SKM-1 treated with dmso at 0.1 percent for 144 hours (cell line): Measurements from ENCODE around the gene ANAPC15.

Experiments
- DNase-seq: peaks from one replicate; lab custom pipeline; 2025; ENCODE audit not compliant: unreplicated experiment; lab: John Stamatoyannopoulos, UW

Gene ANAPC15

GRCh38 chr11:72088076-72088808 is 24.3 kb downstream of the ANAPC15 start:
- no peak for DNase-seq

GRCh38 chr11:72085621-72086351 is 26.7 kb downstream of the ANAPC15 start:
- no peak for DNase-seq

GRCh38 chr11:72084965-72085364 is 27.5 kb downstream of the ANAPC15 start:
- DNase-seq = no peak

- DNase-seq = no peak
Measured at GRCh38 chr11:72084076-72084475, 28.4 kb downstream of the ANAPC15 start.

GRCh38 chr11:72083414-72083813 is 29.1 kb downstream of the ANAPC15 start:
- no peak for DNase-seq

- no peak for DNase-seq
Measured at GRCh38 chr11:72081821-72082453, 30.6 kb downstream of the ANAPC15 start.

GRCh38 chr11:72081184-72081644 is 31.3 kb downstream of the ANAPC15 start:
- no peak for DNase-seq

- DNase-seq = peak; percentile 100
Measured at GRCh38 chr11:72080326-72081183, 31.9 kb downstream of the ANAPC15 start, which contains the start of the genes LRRC51 and NUMA1. TSS of gene LRRC51 (plus strand) at chr11:72080850. CDS start at chr11:72089084, 8,234 bp downstream. TSS of gene NUMA1 (minus strand) at chr11:72080542. CDS start at chr11:72035943, 44,599 bp downstream.

- DNase-seq = no peak
Measured at GRCh38 chr11:72079819-72080325, 32.6 kb downstream of the ANAPC15 start.

GRCh38 chr11:72078477-72078876 is 34.0 kb downstream of the ANAPC15 start:
- DNase-seq = no peak

GRCh38 chr11:72075756-72076155 is 36.7 kb downstream of the ANAPC15 start:
- no peak for DNase-seq

- peak; percentile 59 for DNase-seq
Measured at GRCh38 chr11:72075109-72075508, 37.4 kb downstream of the ANAPC15 start.

GRCh38 chr11:72072348-72072747 is 40.1 kb downstream of the ANAPC15 start:
- no peak for DNase-seq

GRCh38 chr11:72070491-72070890 is 42.0 kb downstream of the ANAPC15 start:
- no peak for DNase-seq

- DNase-seq = peak; percentile 82
Measured at GRCh38 chr11:72069787-72070251, 42.7 kb downstream of the ANAPC15 start.

GRCh38 chr11:72069200-72069599 is 43.3 kb downstream of the ANAPC15 start:
- no peak for DNase-seq

GRCh38 chr11:72067676-72068075 is 44.8 kb downstream of the ANAPC15 start:
- DNase-seq = no peak

GRCh38 chr11:72067266-72067665 is 45.2 kb downstream of the ANAPC15 start:
- DNase-seq = no peak

GRCh38 chr11:72066855-72067254 is 45.6 kb downstream of the ANAPC15 start:
- DNase-seq = no peak

GRCh38 chr11:72061739-72062396 is 50.6 kb downstream of the ANAPC15 start:
- no peak for DNase-seq
